GM12878 (cell line): ENCODE measurements around the gene RALBP1. TPM values are rescaled to one million over a fixed set of nuclear protein-coding genes. Genes with fewer than 3 reads are reported as not detected.
A peak's percentile ranks its signal among the peaks of the same experiment; 100 is the strongest.

Experiments used
- ATAC-seq: fragments of 200-7000 bp; cut with Tn5 transposase; 3 replicates; pipeline ENCODE4 v1.9.1; 2020; ENCODE audit warnings: mild to moderate bottlenecking, moderate library complexity
- BruUV-seq: library from RNA; stranded (reverse); fragments of 400-500 nt; replicated peaks from 2 replicates; lab custom pipeline; 2021; lab: Mats Ljungman, UMichigan
- CTCF ChIA-PET: fragments of 300-600 bp; sonication (Branson Sonifier 250); formaldehyde crosslinking; extraction: SDS; loops from one replicate; lab custom pipeline; 2021; ENCODE audit warnings: inconsistent platforms; lab: Yijun Ruan, JAX
- POLR2A ChIA-PET: fragments of 350-600 bp; formaldehyde crosslinking; extraction: SDS; loops from one replicate; lab custom pipeline; 2021; ENCODE audit warnings: inconsistent platforms; lab: Charles Lee
- RAD21 ChIA-PET: fragments of 300-600 bp; sonication (Branson Sonifier 250); formaldehyde crosslinking; loops from one replicate; lab custom pipeline; 2023; ENCODE audit warnings: antibody characterized with exemption; ENCODE audit not compliant: unreplicated experiment; lab: Charles Lee
- SMC1A ChIA-PET: fragments of 300-600 bp; sonication (Branson Sonifier 250); formaldehyde crosslinking; loops from one replicate; lab custom pipeline; 2023; ENCODE audit not compliant: unreplicated experiment, uncharacterized antibody; lab: Charles Lee
- DNase-seq: peaks from one replicate; pipeline ENCODE4 v3.0.0-alpha.2; 2011; ENCODE audit warnings: low read depth, low spot score
- FAIRE-seq: peaks from 3 replicates; lab custom pipeline; 2011; peaks lifted over from hg19 to GRCh38; lab: Jason Lieb, UNC
- H2AFZ ChIP-seq: 2 replicates; pipeline ENCODE4 v1.6.0; 2011; ENCODE audit warnings: low read depth, low read length, control low read depth; ENCODE audit not compliant: control insufficient read depth
- H3K27ac ChIP-seq: 2 replicates; pipeline ENCODE4 v1.5.1; 2011; ENCODE audit warnings: control low read depth; ENCODE audit not compliant: control insufficient read depth, insufficient read depth
- H3K27me3 ChIP-seq, 2 experiments: replicated peaks in 1 of 2; 2 replicates each; pipeline versions ENCODE4 v1.6.0 to v1.6.1; 2011; ENCODE audit warnings: low read length in 1 of 2; ENCODE audit not compliant: control insufficient read depth in 2 of 2, insufficient read depth in 2 of 2
- H3K36me3 ChIP-seq, 2 experiments: 2 replicates each; pipeline ENCODE4 v1.5.1; 2011; ENCODE audit warnings: low read length in 1 of 2; ENCODE audit not compliant: control insufficient read depth in 2 of 2, insufficient read depth in 2 of 2
- H3K4me1 ChIP-seq: 2 replicates; pipeline ENCODE4 v1.6.1; 2011; ENCODE audit warnings: mild to moderate bottlenecking, low read length, moderate library complexity, mixed read lengths; ENCODE audit not compliant: control insufficient read depth, insufficient read depth
- H3K4me2 ChIP-seq: 2 replicates; pipeline ENCODE4 v1.6.0; 2011; ENCODE audit warnings: control low read depth; ENCODE audit not compliant: control insufficient read depth, insufficient read depth
- H3K4me3 ChIP-seq: fragments of 200-600 bp; sonication (generic); 2 replicates; pipeline ENCODE4 v1.5.1; 2016
- H3K79me2 ChIP-seq: 2 replicates; pipeline ENCODE4 v1.6.0; 2011; ENCODE audit warnings: low read length; ENCODE audit not compliant: control insufficient read depth, insufficient read depth
- H3K9ac ChIP-seq: 2 replicates; pipeline ENCODE4 v1.8.0; 2011; ENCODE audit warnings: low read length, control low read depth, mixed read lengths; ENCODE audit not compliant: control insufficient read depth, insufficient read depth
- H3K9me3 ChIP-seq: replicated peaks from 3 replicates; pipeline ENCODE4 v1.5.1; 2011; ENCODE audit warnings: mild to moderate bottlenecking, low read length; ENCODE audit not compliant: control insufficient read depth, insufficient read depth
- H4K20me1 ChIP-seq: 2 replicates; pipeline ENCODE4 v1.6.0; 2011; ENCODE audit not compliant: control insufficient read depth, insufficient read depth
- BRCA1 ChIP-seq: IDR thresholded peaks from 2 replicates; pipeline ENCODE4 v1.6.1; 2011; ENCODE audit warnings: low read depth, low read length, improper control_type of control experiment
- HSF1 ChIP-seq: fragments of 150-350 bp; IDR thresholded peaks from 2 replicates; pipeline ENCODE4 v1.6.1; 2014; ENCODE audit warnings: mild to moderate bottlenecking, low read depth, low read length
- MAX ChIP-seq: IDR thresholded peaks from 2 replicates; pipeline ENCODE4 v1.6.1; 2012; ENCODE audit warnings: low read depth, low read length, improper control_type of control experiment
- TCF7 ChIP-seq: IDR thresholded peaks from 2 replicates; pipeline ENCODE4 v1.6.1; 2014; ENCODE audit warnings: antibody characterized with exemption, borderline replicate concordance
- WGBS: methylation state at CpG from one replicate; pipeline ENCODE4 v1.1.6; 2016; ENCODE audit warnings: low lambda C conversion rate; ENCODE audit not compliant: insufficient replicate concordance, insufficient coverage; ENCODE audit errors: missing lambda C conversion rate; 5-methylcytosine and 5-hydroxymethylcytosine counted together
- in situ Hi-C: fragments of 300-500 bp; cut with MboI; formaldehyde crosslinking; loops from 9 replicates; pipeline ENCODE4 v1.14.3; 2018; ENCODE audit warnings: mixed read lengths
- intact Hi-C: fragments of 100-400 bp; cut with micrococcal nuclease; formaldehyde crosslinking; loops from one replicate; pipeline ENCODE4 v1.14.2; 2022; ENCODE audit not compliant: unreplicated experiment
- polyA plus RNA-seq, 11 experiments: library from polyadenylated mRNA; depleted of rRNA in 4 of 11; unstranded in 6 of 11; stranded (reverse) in 5 of 11; fragments of >200 nt; fragmentation: Nextera tagmentation in 4 of 11; fragmentation: Illumina TruSeq in 1 of 11; extraction: Ambion mirVana in 4 of 11; extraction: Trizol in 1 of 11; gene quantifications; 1 replicate in 1 of 11; 2 replicates in 10 of 11; pipeline versions ENCODE4 v1.2.1 to v1.2.3, GENCODE V29; 2011 to 2016; ENCODE audit warnings: inconsistent platforms in 2 of 11, missing spikeins in 2 of 11, low read depth in 1 of 11
- total RNA-seq, 4 experiments: library from RNA; depleted of rRNA in 3 of 4; stranded (reverse); fragments of >200 nt in 3 of 4; fragmentation: Illumina TruSeq in 1 of 4; extraction: Trizol in 1 of 4; gene quantifications; 2 replicates each; pipeline versions ENCODE4 v1.2.1 to v1.2.3, GENCODE V29; 2013 to 2021

Gene RALBP1
- total and polyA plus RNA-seq, 10 of the 15 experiments (the other 5 are each of a cell fraction or from before 2014, with no cell fraction given), result 11.2 to 46.9 (median 41.8) TPM

GRCh38 chr18:9557250-9557943 is 82.1 kb downstream of the RALBP1 start:
- Histone ChIP-seq H3K4me2 (no peak overlapping the region), H3K9me3 (no peaks in the 10 kb centered on the region)
- CTCF ChIA-PET, result no interaction called here

More at GRCh38 chr18:9557250-9557943, 82.1 kb downstream of the RALBP1 start:
- H2AFZ ChIP-seq, result no peak overlapping the region
- H3K27me3 ChIP-seq, result no peaks in the 10 kb centered on the region
- in situ Hi-C loops, result no loop called here
- H3K27ac ChIP-seq, result no peak overlapping the region
- H3K4me3 ChIP-seq, result no peak overlapping the region
- intact Hi-C loops, result no loop called here
- ChIA-PET SMC1A (interaction anchor here (0.6 kb wide), 1 partner anchor 155 kb away, joined by 3 read pairs; no protein-coding TSS in a partner anchor), RAD21 (no interaction called here), POLR2A (no interaction called here)
- no peaks in the 10 kb centered on the region for H3K79me2 ChIP-seq
- no peaks in the 10 kb centered on the region for H4K20me1 ChIP-seq
- H3K4me1 ChIP-seq, result no peaks in the 10 kb centered on the region
- peaks cover 4 to 21% of the 10 kb centered on the region in 2 experiments for H3K36me3 ChIP-seq
- WGBS, result 94% methylated on average over 13 of the region's 13 CpGs
- peak; percentile 90 for FAIRE-seq
- no peak for ATAC-seq
- DNase-seq, result no peak
- BruUV-seq, result no TSS peak
- no peak for TF ChIP-seq BRCA1
- TF ChIP-seq HSF1, result no peak
- TF ChIP-seq TCF7, result no peak
- TF ChIP-seq MAX, result no peak
- H3K9ac ChIP-seq, result no peak overlapping the region
